IPS-20b (cell line): ENCODE measurements around the gene RPL21.
A peak's percentile ranks its signal among the peaks of the same experiment; 100 is the strongest.

Experiments
- H3K27ac ChIP-seq: one replicate; pipeline ENCODE4 v1.5.1; 2013; ENCODE audit warnings: low read length
- H3K27me3 ChIP-seq: 2 replicates; pipeline ENCODE4 v1.6.1; 2013; ENCODE audit warnings: mild to moderate bottlenecking, low read length, inconsistent platforms; ENCODE audit not compliant: insufficient read depth
- H3K36me3 ChIP-seq: 2 replicates; pipeline ENCODE4 v1.6.1; 2013; ENCODE audit warnings: low read depth, mild to moderate bottlenecking, inconsistent platforms, low read length, moderate library complexity; ENCODE audit not compliant: insufficient read depth
- H3K4me1 ChIP-seq: 2 replicates; pipeline ENCODE4 v1.6.1; 2013; ENCODE audit warnings: mild to moderate bottlenecking, control low read depth, inconsistent platforms, low read length, moderate library complexity; ENCODE audit not compliant: insufficient read depth
- H3K4me3 ChIP-seq: 2 replicates; pipeline ENCODE4 v1.5.1; 2013; ENCODE audit warnings: mild to moderate bottlenecking, low read length, inconsistent platforms
- H3K9ac ChIP-seq: 2 replicates; pipeline ENCODE4 v1.6.1; 2013; ENCODE audit warnings: low read depth, mild to moderate bottlenecking, inconsistent platforms, low read length, moderate library complexity
- H3K9me3 ChIP-seq: 2 replicates; pipeline ENCODE4 v1.6.1; 2013; ENCODE audit warnings: mild to moderate bottlenecking, low read depth, low read length, inconsistent platforms; ENCODE audit not compliant: insufficient read depth

RPL21 gene

DNA sequence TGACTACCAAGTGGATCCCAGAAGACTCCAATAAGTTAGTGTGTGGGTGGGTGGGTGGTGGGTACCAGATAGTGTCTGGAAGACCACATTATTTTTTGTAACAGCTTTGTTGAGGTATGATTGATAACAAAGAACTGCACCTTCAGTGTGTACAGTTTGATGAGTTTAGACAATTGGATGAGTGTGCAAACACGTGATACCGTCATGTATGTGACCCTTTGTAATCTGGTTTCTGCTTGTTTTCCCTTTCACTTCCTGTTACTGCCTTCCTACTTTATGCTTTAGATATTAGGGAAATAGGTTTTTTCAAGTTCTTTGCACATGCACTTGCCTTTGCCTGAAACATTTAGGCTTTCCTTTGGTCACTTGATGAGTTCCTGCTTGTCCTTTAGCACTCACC lies 8.5 kb downstream of the RPL21 start:
- Histone ChIP-seq H3K27ac (peak overlapping the region; percentile 5), H3K9me3 (no peaks in the 10 kb centered on the region), H3K9ac (no peak overlapping the region), H3K27me3 (no peaks in the 10 kb centered on the region), H3K36me3 (peaks cover 62% of the 10 kb centered on the region), H3K4me1 (peaks cover 11% of the 10 kb centered on the region), H3K4me3 (no peak overlapping the region)

DNA sequence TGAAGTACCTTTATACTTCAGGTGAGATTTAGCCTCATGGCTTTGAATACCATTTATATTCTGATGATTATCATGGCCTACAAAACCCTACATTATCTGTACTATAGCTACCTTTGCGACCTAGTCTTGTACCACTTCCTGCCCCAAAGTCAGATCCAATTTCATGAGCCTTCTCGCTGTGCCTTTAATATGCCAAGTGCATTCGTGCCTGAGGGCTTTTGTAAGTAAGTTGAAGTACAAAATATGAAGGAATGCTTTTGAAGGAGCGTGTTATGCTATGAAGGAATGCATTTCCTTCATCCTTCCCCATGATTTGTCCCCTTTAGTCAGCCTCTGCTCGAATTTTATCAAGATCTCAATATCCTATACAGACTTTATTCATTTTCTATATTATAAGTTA lies 10.0 kb downstream of the RPL21 start:
- H3K36me3 ChIP-seq: peaks cover 47% of the 10 kb centered on the region
- H3K4me1 ChIP-seq: peaks cover 11% of the 10 kb centered on the region
- no peaks in the 10 kb centered on the region for H3K27me3 ChIP-seq
- H3K4me3 ChIP-seq: no peak overlapping the region
- no peak overlapping the region for H3K27ac ChIP-seq
- no peak overlapping the region for H3K9ac ChIP-seq
- no peaks in the 10 kb centered on the region for H3K9me3 ChIP-seq

DNA sequence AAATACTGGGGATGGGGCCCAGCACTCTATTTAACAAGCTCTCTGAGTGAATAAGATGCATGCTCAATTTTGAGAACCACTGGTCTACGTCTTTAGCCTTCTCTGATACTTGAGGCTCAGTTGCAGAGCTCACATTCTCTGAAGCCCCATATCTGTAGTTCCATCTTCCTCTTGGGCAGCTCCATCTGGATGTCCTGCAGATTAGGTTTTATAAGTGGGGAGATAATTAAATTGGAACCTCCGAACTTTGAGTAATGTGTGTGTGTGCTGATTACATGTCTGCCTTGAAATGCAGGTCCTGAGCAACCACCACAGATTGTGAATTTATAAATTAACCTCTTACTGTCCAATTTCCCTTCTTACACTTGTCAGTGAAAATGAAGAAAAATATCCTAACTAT lies 12.1 kb downstream of the RPL21 start:
- Histone ChIP-seq H3K27me3 (0 out of 2 replicates have a peak, but pooled peaks cover 4% of the 10 kb centered on the region), H3K27ac (no peak overlapping the region), H3K9ac (no peak overlapping the region), H3K36me3 (peaks cover 26% of the 10 kb centered on the region), H3K9me3 (no peaks in the 10 kb centered on the region), H3K4me1 (peaks cover 11% of the 10 kb centered on the region), H3K4me3 (no peak overlapping the region)

DNA sequence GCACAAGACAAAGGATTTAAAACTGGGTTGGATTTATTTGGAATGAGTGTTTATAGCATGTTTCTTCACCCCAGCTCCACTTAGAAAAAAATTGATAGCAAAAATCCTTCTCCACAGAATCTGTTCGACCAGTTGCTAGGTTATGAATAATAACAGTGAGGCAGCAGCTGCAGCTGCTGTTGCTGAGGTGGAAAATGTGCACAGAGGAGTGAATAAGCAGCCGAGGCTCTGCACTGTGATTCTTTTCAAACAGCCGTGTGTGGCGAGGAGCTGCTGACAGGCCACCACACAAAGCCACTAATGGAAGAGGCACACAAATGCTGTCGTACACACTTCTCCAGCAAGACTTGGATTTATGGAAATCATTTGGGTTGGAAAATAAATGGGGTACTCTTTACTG lies 12.8 kb downstream of the RPL21 start:
- Histone ChIP-seq H3K9ac (no peak overlapping the region), H3K36me3 (peaks cover 19% of the 10 kb centered on the region; the same call in 1 of the 2 replicates)

DNA sequence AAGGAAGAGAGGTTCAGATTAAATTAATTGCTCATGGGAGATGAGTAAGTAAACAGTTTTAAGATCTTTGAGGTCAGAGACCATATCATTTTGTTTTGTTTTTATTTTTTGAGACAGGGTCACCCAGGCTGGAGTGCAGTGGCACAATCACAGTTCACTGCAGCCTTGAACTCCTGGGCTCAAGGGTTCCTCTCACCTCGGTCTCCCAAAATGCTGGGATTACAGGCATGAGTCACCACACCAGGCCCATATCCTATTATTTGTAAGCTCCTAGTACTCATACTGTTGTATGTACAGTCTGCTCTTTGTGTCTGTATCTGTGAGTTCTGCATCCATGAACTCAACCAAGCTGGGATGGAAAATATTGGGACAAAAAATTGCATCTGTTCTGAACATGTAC lies 13.3 kb downstream of the RPL21 start:
- Histone ChIP-seq H3K36me3 (peaks cover 14% of the 10 kb centered on the region; the same call in 1 of the 2 replicates), H3K27ac (no peak overlapping the region), H3K4me1 (peaks cover 11% of the 10 kb centered on the region), H3K27me3 (peaks cover 15% of the 10 kb centered on the region), H3K9ac (no peak overlapping the region), H3K4me3 (no peak overlapping the region), H3K9me3 (no peaks in the 10 kb centered on the region)

More for the DNA sequence above, 12.8 kb downstream of the RPL21 start:
- Histone ChIP-seq H3K4me3 (no peak overlapping the region), H3K4me1 (peaks cover 11% of the 10 kb centered on the region), H3K27me3 (peaks cover 10% of the 10 kb centered on the region), H3K9me3 (no peaks in the 10 kb centered on the region), H3K27ac (no peak overlapping the region)

DNA sequence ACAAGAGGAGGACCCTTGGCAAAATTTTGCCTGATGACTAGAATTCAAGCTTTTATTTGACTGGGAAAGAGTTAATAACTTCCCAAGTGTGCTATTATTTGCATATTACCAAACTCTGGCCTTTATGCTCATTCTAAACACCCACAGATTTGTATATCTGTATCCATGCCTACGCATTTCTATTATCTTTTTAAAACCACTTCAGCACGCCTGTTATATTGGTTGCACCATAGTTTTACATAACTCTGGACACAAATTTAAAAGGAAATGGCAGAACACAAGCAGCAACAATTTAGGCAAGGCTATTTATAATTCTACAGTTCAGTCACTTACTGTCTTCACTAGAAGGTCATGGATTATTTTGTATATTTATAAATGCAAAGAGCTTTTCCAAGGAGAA lies 15.6 kb downstream of the RPL21 start:
- Histone ChIP-seq H3K9me3 (no peaks in the 10 kb centered on the region), H3K9ac (no peak overlapping the region), H3K27me3 (peaks cover 27% of the 10 kb centered on the region), H3K36me3 (no peaks in the 10 kb centered on the region; the same call in 1 of the 2 replicates), H3K4me1 (no peaks in the 10 kb centered on the region), H3K27ac (no peak overlapping the region), H3K4me3 (no peak overlapping the region)

DNA sequence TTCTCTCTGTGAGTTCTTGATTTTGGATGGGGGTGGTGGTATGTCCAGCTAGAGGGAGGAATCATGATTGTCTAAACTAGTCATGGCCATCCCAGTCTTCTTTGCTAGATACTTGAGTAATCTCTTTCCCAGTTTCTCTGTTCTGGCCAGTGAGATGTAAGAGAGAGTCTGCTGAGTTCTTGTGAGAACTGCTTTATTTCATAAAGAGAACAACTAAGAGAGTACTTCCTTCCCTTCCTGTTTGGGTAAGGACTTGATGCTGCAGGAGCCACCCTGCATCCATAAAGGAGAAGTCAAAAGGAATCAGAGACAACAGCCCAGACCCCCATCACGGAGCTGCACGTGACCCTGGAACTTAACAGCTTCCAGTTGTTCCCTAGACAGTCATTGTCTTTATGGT lies 16.2 kb downstream of the RPL21 start:
- Histone ChIP-seq H3K36me3 (no peaks in the 10 kb centered on the region; the same call in 1 of the 2 replicates), H3K4me1 (no peaks in the 10 kb centered on the region), H3K4me3 (no peak overlapping the region), H3K9ac (no peak overlapping the region), H3K27ac (no peak overlapping the region), H3K9me3 (no peaks in the 10 kb centered on the region), H3K27me3 (peaks cover 34% of the 10 kb centered on the region)

DNA sequence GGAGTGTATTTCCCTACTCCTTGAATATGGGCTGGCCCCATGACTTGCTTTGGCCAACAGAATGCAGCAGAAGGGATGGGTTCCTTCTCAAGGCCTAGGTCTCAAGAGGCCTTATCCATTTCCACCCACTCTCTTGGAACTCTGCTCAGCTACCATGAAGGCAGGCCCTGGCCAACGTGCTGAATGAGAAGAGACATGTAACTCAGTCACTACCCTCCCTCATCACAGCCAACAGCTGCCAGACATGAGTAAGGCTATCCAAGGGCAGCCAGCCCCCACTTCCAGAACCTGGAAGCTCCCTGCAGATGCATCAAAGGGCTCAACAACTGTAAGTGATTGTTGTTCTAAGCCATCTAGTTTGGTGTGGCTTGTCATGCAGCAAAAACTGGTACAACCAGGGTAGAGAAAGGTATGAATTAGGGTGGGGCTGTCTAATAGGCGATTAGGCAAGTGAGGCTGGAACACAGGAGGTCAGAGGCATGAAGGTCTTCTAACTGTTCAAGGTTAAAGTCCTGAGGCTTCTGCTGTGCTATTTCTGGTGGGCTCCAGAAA lies 17.8 kb downstream of the RPL21 start:
- Histone ChIP-seq H3K27me3 (peaks cover 42% of the 10 kb centered on the region), H3K27ac (no peak overlapping the region), H3K9ac (no peak overlapping the region), H3K9me3 (no peaks in the 10 kb centered on the region), H3K4me3 (no peak overlapping the region), H3K4me1 (no peaks in the 10 kb centered on the region), H3K36me3 (no peaks in the 10 kb centered on the region; the same call in 1 of the 2 replicates)

DNA sequence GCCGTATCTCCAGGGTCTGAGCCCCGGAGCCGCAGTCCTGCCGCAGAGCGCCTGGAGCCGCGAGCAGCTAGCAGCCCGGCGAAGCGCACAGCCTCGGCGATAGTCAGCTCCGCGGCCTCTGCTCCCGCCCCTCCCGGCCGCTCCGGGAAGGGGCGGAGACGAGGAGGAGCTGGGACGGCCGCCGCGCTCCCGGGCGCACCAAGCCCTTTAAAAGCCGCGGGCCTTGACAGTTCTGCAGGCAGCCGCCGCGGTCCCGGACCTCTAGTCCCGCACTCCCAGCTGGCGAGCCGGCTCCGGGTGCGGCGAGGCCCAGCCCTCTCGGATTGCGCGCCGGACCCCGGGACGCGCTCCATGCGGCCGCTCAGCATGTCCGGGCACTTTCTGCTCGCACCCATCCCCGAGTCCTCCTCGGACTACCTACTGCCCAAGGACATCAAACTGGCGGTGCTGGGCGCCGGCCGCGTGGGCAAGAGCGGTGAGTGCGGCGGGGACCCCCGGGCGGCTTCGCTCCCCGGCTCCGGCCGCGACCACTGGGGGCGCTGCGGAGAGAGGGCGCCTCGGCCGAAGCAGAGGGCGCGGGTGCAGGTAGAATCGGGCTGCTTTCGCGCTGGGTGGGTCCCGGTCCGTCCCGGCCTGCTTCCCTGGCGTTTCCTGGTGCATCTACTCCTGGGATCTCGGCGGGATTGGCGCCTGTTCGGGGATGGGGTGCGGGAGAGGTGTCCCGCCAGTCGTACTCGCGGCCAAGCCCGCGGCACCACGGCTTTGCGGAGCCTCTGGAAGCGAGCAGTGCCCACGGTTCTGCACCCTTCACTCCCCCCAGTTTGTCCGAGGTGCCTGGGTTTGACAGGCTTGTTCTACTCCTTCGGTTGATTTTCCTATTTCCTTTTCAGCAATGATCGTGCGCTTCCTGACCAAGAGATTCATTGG lies 19.5 kb downstream of the RPL21 start, which contains the start of gene RASL11A:
Gene RASL11A, plus strand, starts transcription at position 237 of the 927 bp plus-strand sequence. Its CDS starts 115 bp downstream, at position 352.
- H3K27ac ChIP-seq: no peak within 1 kb of the TSS
- H3K9me3 ChIP-seq: no peaks in the 10 kb centered on the region
- peak within 1 kb of the TSS; percentile 78 for H3K9ac ChIP-seq

DNA sequence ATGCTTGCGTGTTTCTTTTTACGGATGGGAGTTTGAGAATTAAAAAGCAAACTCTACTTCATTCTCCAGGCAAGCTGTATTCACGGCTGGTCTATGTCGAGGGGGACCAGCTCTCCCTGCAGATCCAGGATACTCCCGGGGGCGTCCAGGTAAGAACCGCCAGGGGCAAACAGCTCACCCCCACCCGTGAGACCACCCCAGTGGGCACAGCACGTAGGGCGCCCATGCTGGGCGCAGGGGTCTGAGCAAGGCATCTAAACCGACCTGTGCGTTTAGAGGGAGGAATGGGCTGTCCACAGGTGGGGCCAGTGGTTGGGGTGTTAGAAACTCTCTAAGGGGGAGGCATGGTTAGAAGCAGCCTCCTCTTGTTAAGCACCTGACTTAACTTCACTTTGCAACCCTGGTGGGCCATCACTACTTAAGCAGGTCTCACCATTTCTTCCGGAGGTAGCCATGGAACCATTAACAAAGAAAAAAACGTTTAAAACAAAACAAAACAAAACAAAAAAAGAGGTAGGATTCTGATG lies 20.3 kb downstream of the RPL21 start:
- Histone ChIP-seq H3K36me3 (no peaks in the 10 kb centered on the region), H3K27ac (no peak overlapping the region), H3K27me3 (peaks cover 42% of the 10 kb centered on the region), H3K9ac (peak overlapping the region; percentile 78; the same call in 1 of the 2 replicates), H3K4me1 (no peaks in the 10 kb centered on the region), H3K4me3 (peak overlapping the region; percentile 73), H3K9me3 (no peaks in the 10 kb centered on the region)

More for the DNA sequence above, 19.5 kb downstream of the RPL21 start, which contains the start of gene RASL11A:
- Histone ChIP-seq H3K4me1 (no peaks in the 10 kb centered on the region), H3K36me3 (no peaks in the 10 kb centered on the region), H3K27me3 (peaks cover 42% of the 10 kb centered on the region), H3K4me3 (peak within 1 kb of the TSS; percentile 73)

DNA sequence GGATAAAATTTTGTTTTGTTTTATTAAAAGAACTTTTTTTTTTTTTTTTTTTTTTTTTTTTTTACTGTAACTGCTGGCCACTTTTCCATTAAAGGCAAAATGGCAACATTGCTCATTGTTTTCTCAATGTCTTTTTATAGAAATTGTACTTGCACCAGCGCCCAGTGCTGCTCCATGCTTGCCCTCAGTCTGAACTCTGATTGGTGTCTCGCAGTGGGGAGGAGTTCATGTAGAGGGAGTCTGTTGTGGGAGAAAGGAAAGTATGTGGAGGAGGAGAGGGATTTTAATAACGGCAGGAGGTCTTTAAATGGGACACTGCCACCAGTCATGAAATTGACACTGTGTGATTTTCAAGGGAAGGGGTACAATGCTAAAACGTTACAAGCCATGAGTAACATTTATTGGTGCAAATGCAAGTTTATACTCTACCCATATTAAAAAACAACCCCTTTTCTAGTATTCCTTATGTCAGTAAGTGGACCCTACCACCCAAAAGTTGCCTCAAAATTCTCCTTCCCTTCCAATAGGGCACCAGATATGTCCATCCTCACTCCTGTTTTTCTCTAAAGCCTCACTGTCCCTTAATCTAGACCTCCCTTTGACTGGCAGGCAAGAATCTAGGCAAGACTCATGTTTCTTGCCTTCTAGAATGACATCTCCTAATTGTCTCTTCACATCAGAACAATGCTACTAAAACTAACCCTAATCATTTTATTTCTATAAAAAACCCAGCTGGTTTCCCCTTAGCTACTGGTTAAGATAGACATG lies 22.5 kb downstream of the RPL21 start:
- Histone ChIP-seq H3K4me1 (no peaks in the 10 kb centered on the region), H3K27me3 (peaks cover 35% of the 10 kb centered on the region), H3K4me3 (no peak overlapping the region), H3K9me3 (no peaks in the 10 kb centered on the region), H3K36me3 (no peaks in the 10 kb centered on the region), H3K9ac (no peak overlapping the region), H3K27ac (no peak overlapping the region)
